Rectal smooth muscle tissue (tissue), 1 donor: ENCODE data around the gene FAM131A.

ENCODE experiments used
- H3K27ac ChIP-seq: one replicate; pipeline ENCODE4 v1.7.0; 2013; ENCODE audit warnings: low read depth, low read length, inconsistent platforms
- H3K27me3 ChIP-seq: one replicate; pipeline ENCODE4 v1.7.0; 2013; ENCODE audit warnings: low read length; ENCODE audit not compliant: control insufficient read depth, insufficient read depth
- H3K36me3 ChIP-seq: one replicate; pipeline ENCODE4 v1.7.0; 2013; ENCODE audit warnings: low read length; ENCODE audit not compliant: control insufficient read depth, insufficient read depth
- H3K4me1 ChIP-seq: one replicate; pipeline ENCODE4 v1.7.0; 2013; ENCODE audit warnings: low read length; ENCODE audit not compliant: control insufficient read depth, insufficient read depth
- H3K4me3 ChIP-seq: one replicate; pipeline ENCODE4 v1.7.0; 2013; ENCODE audit warnings: low read length
- H3K9ac ChIP-seq: one replicate; pipeline ENCODE4 v1.7.0; 2013; ENCODE audit warnings: low read length

FAM131A gene

GRCh38 chr3:184346480-184347190, 9.2 kb downstream of the FAM131A start:
- Histone ChIP-seq H3K27ac (no peak overlapping the region), H3K9ac (no peak overlapping the region)

GRCh38 chr3:184347321-184348056, 10.1 kb downstream of the FAM131A start:
- no peak overlapping the region for H3K9ac ChIP-seq
- H3K27me3 ChIP-seq, result no peaks in the 10 kb centered on the region
- H3K36me3 ChIP-seq, result peaks cover 17% of the 10 kb centered on the region
- no peaks in the 10 kb centered on the region for H3K4me1 ChIP-seq
- H3K4me3 ChIP-seq, result no peak overlapping the region
- H3K27ac ChIP-seq, result no peak overlapping the region

More at GRCh38 chr3:184346480-184347190, 9.2 kb downstream of the FAM131A start:
- H3K36me3 ChIP-seq, result peaks cover 22% of the 10 kb centered on the region
- no peaks in the 10 kb centered on the region for H3K4me1 ChIP-seq
- no peaks in the 10 kb centered on the region for H3K27me3 ChIP-seq
- H3K4me3 ChIP-seq, result no peak overlapping the region

DNA sequence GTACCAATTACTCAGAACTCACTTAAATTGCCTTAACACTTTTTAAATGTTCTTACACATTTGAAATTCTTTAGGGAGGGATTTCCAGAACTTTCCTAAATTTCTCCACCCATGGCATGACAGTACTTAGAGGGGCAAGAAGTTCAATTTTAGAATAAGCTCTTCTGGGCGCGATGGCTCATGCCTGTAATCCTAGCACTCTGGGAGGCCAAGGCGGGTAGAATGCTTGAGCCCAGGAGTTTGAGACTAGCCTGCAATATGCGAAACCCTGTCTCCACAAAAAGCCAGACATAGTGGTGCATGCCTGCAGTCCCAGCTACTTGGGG, 10.6 kb downstream of the FAM131A start:
- H3K9ac ChIP-seq, result no peak overlapping the region
- H3K27ac ChIP-seq, result no peak overlapping the region
- no peaks in the 10 kb centered on the region for H3K4me1 ChIP-seq
- H3K27me3 ChIP-seq, result no peaks in the 10 kb centered on the region
- no peak overlapping the region for H3K4me3 ChIP-seq
- H3K36me3 ChIP-seq, result peaks cover 12% of the 10 kb centered on the region

DNA sequence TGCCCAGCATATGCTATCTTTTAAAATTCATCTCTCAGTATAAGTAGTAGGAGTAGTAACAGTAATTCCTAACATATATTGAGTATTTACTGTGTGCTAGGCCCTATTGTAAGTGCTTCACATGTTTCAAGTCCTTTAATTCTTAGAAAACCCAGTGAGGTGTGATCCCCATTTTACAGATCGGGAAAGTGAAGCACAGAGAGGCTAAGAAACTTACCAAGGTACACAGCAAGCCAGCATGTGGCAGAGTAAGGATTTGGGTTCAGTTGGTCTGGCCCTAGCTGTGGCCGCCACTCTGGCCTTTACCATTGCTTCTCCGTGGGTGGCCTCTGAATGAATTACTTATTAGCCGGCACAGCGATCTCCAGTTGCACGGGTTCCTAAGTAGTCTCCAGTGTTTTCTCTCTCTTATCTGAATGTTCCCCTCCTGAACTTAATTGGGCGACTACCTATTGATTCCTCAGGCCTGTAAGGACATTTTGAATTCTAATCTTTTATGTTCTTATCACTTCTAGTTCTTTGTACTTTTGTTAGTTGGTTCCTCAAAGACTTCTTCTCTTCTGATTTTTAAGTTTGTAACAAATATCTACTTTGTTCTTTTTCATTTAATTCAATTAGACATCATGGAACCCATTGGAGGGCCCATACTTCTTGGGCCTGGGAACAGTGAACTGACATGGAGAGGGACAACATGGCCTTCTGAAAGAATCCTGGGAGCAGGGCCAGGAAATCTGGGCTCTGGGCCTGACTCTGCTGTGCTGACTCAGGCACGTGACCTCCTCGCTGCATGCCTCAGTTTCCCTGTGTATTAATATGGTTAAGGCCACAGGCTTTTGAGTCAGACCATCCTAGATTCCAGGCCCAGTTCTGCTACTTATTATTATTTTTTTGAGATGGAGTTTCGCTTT, 12.4 kb downstream of the FAM131A start:
- Histone ChIP-seq H3K4me1 (no peaks in the 10 kb centered on the region), H3K27me3 (no peaks in the 10 kb centered on the region), H3K4me3 (no peak overlapping the region), H3K9ac (no peak overlapping the region), H3K36me3 (peaks cover 5% of the 10 kb centered on the region), H3K27ac (no peak overlapping the region)

- Histone ChIP-seq H3K36me3 (peaks cover 3% of the 10 kb centered on the region), H3K4me3 (no peak overlapping the region), H3K27me3 (no peaks in the 10 kb centered on the region), H3K9ac (no peak overlapping the region), H3K27ac (no peak overlapping the region), H3K4me1 (no peaks in the 10 kb centered on the region)
These were observed 13.2 kb downstream of the FAM131A start for GRCh38 chr3:184350618-184351017.

DNA sequence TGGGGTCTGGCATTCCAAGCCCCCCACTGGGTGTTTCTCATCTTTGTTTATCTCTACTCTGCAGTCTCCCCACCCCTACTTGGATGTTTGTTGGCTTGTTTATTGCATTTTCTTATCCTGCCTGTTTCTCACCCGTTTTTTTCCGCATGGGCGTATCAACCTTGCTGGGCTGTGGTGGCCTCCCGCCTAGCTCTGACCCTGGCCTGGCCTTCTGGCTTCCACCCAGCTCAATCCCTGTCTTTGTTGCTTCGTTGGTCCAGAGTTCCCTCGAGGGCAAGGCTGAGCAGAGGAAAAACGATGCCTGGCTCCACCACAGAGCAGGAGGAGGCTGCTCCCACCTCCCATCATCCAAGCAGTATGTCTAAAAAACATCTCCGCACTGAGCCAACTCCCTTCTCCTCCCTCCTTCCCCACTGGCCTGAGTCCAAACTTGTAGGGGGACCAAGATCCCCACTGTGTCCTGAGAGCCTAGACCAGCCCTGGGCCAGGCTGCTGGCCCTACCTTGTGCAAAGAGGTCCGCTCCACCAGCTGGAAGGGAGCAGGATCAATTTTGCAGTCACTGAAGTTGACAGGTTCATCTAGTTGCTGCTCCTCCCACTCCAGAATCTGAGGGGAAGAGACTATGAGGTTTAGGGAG, 14.2 kb downstream of the FAM131A start:
- Histone ChIP-seq H3K27ac (no peak overlapping the region), H3K27me3 (no peaks in the 10 kb centered on the region), H3K4me1 (no peaks in the 10 kb centered on the region), H3K36me3 (no peaks in the 10 kb centered on the region), H3K4me3 (no peak overlapping the region), H3K9ac (no peak overlapping the region)

GRCh38 chr3:184352149-184352785, 14.9 kb downstream of the FAM131A start:
- Histone ChIP-seq H3K36me3 (no peaks in the 10 kb centered on the region), H3K9ac (peak overlapping the region; percentile 8), H3K4me3 (no peak overlapping the region)

DNA sequence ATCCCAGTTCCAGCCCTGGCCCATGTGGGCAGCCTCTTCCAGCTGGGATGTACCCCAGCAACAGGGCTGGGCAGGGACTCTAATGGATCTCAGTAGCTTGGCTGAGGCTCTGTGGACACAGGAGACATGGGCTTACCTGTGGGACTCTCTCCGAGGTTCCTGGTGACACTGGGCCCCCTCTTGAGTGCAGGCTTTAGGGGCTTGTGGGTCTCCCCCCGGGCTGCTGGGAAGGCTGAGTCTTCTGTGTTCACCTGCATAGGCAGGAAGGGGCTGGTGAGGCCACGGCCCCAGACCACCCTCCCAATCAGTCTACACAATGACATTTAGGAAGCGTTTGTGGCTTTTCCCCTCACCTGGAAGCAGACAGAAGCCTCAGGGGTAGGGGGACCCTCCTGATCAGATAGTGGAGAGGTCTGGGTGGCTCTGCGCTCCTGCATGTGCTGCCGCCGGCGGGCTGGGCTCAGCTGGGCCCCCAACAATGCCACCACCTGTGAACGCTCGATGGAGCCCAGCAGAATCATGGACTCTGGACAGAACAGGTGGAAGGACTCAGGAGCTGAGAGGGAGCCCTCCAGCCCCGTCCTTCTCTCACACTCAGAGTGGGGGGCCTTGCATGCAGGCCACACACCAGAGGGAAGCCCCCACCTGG, 15.6 kb downstream of the FAM131A start:
- no peaks in the 10 kb centered on the region for H3K4me1 ChIP-seq
- H3K9ac ChIP-seq, result no peak overlapping the region
- H3K27me3 ChIP-seq, result no peaks in the 10 kb centered on the region
- no peaks in the 10 kb centered on the region for H3K36me3 ChIP-seq
- H3K4me3 ChIP-seq, result no peak overlapping the region
- no peak overlapping the region for H3K27ac ChIP-seq

More at GRCh38 chr3:184352149-184352785, 14.9 kb downstream of the FAM131A start:
- H3K4me1 ChIP-seq, result no peaks in the 10 kb centered on the region
- H3K27ac ChIP-seq, result no peak overlapping the region
- no peaks in the 10 kb centered on the region for H3K27me3 ChIP-seq

DNA sequence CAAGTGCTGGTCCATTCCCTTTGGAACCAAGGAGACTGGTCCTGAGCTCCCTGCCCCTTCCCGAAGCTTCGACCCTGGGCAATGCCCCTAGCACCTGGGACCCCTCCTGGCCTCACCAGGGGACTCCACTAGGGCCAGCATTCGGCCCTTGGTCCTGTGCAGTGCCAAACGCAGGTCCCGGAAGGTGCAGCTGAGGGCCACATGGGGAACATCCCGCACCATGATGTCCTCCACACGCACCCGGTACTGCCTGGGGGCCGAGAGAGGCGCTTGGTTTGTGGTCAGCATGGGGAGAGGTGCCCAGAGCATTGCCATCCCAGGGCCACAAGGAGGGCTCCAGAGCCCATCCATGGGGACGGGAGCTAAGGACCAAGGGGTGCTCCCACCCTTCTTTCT, 16.1 kb downstream of the FAM131A start:
- Histone ChIP-seq H3K4me1 (no peaks in the 10 kb centered on the region), H3K9ac (no peak overlapping the region), H3K4me3 (no peak overlapping the region), H3K27me3 (no peaks in the 10 kb centered on the region), H3K27ac (no peak overlapping the region), H3K36me3 (peaks cover 4% of the 10 kb centered on the region)

DNA sequence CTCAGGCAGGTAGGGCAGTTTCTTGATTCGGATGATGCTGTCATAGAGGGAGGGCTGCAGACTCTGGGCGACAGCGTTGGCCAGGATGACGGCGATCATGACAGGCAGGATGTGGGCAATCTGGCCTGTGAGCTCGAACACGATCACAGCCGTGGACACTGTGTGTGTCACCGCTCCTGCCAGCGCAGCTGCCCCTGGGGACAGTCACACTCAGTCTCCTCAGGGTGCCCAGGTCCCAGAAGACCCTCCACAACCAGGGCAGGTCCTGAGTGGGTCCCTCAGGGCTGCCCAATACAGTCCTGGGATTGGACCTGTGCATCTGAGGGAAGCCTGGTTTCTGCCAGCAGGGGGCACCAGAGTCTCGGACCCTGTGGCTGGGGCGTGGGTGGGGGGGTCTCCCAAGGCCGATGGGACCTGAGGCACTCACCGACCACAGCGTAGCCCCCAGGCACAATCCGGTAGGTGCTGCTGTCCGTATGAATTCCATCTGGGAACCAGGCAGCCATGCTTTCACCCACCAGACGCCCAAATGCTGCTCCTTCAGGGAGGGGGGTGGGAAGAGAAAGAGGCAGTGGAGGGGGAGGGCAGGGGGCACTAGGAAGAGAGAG, 16.8 kb downstream of the FAM131A start:
- H3K9ac ChIP-seq, result no peak overlapping the region
- no peak overlapping the region for H3K27ac ChIP-seq

DNA sequence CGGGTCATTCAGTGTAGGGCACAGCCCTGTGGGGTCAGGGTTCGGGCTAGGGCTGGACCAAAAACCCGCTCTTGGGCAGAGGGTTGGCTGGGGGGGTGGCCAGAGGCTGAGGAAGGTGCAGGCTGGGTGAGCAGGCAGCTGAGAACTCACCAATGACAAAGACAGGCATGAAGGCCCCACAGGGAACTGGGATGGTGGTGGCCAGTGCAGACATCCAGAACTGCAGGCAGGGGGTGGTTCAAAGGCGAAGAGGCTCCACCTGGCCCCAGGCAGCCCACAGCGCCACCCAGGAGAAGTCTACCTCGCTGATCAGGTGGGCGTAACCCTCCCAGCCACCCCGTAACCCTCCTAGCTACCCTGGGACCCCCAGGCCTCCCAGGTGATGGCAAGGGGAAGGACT, 17.4 kb downstream of the FAM131A start:
- no peaks in the 10 kb centered on the region for H3K27me3 ChIP-seq
- H3K4me1 ChIP-seq, result no peaks in the 10 kb centered on the region
- no peak overlapping the region for H3K9ac ChIP-seq
- no peak overlapping the region for H3K27ac ChIP-seq
- H3K4me3 ChIP-seq, result no peak overlapping the region
- peaks cover 5% of the 10 kb centered on the region for H3K36me3 ChIP-seq

More for the DNA sequence above, 16.8 kb downstream of the FAM131A start:
- Histone ChIP-seq H3K36me3 (peaks cover 5% of the 10 kb centered on the region), H3K27me3 (no peaks in the 10 kb centered on the region), H3K4me1 (no peaks in the 10 kb centered on the region), H3K4me3 (no peak overlapping the region)
